CD4-positive, alpha-beta T cell treated with Interleukin-15 for 1 hour (primary cell): Measurements from ENCODE around the gene RPP21.

Source experiments
- DNase-seq: peaks from one replicate; pipeline ENCODE4 v3.0.0-alpha.2; 2020

Gene RPP21

GRCh38 chr6:30391240-30391639 lies 46.3 kb downstream of the RPP21 start:
- no peak for DNase-seq

GRCh38 chr6:30394139-30394538 lies 49.2 kb downstream of the RPP21 start:
- DNase-seq: no peak
